HG02642 (cell line): ENCODE results near the gene PDX1.

Source experiments
- ATAC-seq: cut with Tn5 transposase; IDR thresholded peaks from one replicate; pipeline ENCODE4 v1.9.1; 2021; ENCODE audit warnings: mild to moderate bottlenecking; ENCODE audit not compliant: unreplicated experiment, poor library complexity

Gene PDX1

GRCh38 chr13:27921961-27922882 lies 2.4 kb downstream of the PDX1 start:
- ATAC-seq, result no peak

GRCh38 chr13:27922883-27923612 lies 3.2 kb downstream of the PDX1 start:
- ATAC-seq, result no peak

- no peak for ATAC-seq
Observed at GRCh38 chr13:27923794-27924528, 4.2 kb downstream of the PDX1 start.

GRCh38 chr13:27924529-27925141 lies 4.8 kb downstream of the PDX1 start:
- ATAC-seq, result no peak

GRCh38 chr13:27925220-27925991 lies 5.6 kb downstream of the PDX1 start:
- no peak for ATAC-seq

- ATAC-seq, result no peak
Observed at GRCh38 chr13:27926644-27927434, 7.0 kb downstream of the PDX1 start.

GRCh38 chr13:27927444-27928352 lies 7.9 kb downstream of the PDX1 start:
- no peak for ATAC-seq

- ATAC-seq, result no peak
Observed at GRCh38 chr13:27928353-27928804, 8.6 kb downstream of the PDX1 start.

GRCh38 chr13:27928805-27929753 lies 9.3 kb downstream of the PDX1 start:
- no peak for ATAC-seq

GRCh38 chr13:27929868-27930267 lies 10.1 kb downstream of the PDX1 start:
- ATAC-seq, result no peak

- ATAC-seq, result no peak
Observed at GRCh38 chr13:27933118-27933517, 13.3 kb downstream of the PDX1 start.

GRCh38 chr13:27933580-27934328 lies 14.0 kb downstream of the PDX1 start:
- no peak for ATAC-seq

GRCh38 chr13:27942972-27943371 lies 23.2 kb downstream of the PDX1 start:
- ATAC-seq, result no peak

GRCh38 chr13:27952876-27953675 lies 33.3 kb downstream of the PDX1 start:
- ATAC-seq, result peak; percentile 10
